Gastroesophageal sphincter (tissue), 3 donors: Measurements from ENCODE around the gene IFI30.

Experiments used
- POLR2A ChIP-seq, 2 donors: fragments of 450-650 bp; IDR thresholded peaks; one replicate each; pipeline ENCODE4 v1.6.1; 2017; ENCODE audit warnings: antibody characterized with exemption in 2 of 2, mild to moderate bottlenecking in 2 of 2, moderate library complexity in 1 of 2
- TF ChIP-seq, protein P1 (sequence below), 4 experiments: fragments of 200-600 bp in 2 of 4; fragments of 450-650 bp in 2 of 4; sonication (generic) in 1 of 4; IDR thresholded peaks; one replicate each; pipeline ENCODE4 v1.5.1; 2017 to 2019; ENCODE audit warnings: antibody characterized with exemption in 4 of 4, mild to moderate bottlenecking in 2 of 4, moderate library complexity in 2 of 4

DNA sequence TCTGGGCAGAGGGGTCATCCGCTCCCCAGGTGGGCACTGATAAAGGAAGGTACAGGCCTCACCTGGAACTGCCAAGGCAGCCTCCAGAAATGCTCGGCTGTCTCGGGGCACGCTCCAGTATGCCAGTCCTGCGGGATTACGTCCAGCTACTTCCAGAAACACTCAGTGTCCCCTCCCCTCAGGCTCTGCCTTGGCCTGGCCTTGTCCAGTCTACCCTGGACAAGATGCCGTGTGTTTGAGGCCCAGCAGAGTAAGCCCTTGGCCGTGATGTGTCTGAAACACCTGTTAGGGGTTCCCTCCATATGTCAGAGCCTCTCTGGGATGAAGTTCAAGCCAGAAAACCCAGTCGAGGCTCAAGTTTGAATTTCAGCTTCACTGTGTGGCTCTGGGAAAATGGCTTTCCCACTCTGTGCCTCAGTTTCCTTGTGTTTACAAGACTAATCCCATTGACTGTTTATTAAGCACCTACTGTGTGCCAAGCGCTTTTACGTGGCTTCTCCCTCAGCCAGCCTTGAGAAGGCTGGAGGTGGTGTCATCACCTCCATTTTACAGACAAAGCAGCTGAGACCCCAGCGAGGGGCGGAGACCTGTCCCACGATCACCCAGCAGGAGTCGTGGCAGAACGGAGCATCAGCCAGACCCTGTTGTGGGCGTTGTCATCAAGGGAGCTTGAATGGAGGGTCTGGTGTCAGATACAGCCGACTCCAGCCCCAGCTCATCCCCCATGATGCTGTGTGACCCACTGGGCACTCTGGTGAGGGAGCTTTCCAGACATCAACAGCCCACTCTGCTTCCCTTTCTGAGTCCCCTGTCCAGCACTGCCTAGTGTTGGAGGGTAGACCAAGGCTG, 22.6 kb upstream of the IFI30 start:
- TF ChIP-seq, protein P1, sequence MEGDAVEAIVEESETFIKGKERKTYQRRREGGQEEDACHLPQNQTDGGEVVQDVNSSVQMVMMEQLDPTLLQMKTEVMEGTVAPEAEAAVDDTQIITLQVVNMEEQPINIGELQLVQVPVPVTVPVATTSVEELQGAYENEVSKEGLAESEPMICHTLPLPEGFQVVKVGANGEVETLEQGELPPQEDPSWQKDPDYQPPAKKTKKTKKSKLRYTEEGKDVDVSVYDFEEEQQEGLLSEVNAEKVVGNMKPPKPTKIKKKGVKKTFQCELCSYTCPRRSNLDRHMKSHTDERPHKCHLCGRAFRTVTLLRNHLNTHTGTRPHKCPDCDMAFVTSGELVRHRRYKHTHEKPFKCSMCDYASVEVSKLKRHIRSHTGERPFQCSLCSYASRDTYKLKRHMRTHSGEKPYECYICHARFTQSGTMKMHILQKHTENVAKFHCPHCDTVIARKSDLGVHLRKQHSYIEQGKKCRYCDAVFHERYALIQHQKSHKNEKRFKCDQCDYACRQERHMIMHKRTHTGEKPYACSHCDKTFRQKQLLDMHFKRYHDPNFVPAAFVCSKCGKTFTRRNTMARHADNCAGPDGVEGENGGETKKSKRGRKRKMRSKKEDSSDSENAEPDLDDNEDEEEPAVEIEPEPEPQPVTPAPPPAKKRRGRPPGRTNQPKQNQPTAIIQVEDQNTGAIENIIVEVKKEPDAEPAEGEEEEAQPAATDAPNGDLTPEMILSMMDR (IDR thresholded peaks at IDR 0.05) = no peak
- no peak for TF ChIP-seq POLR2A (IDR thresholded peaks at IDR 0.05)
